Islet precursor cell (in vitro differentiated cells): ENCODE results near the gene PAMR1.

ENCODE experiments used
- DNase-seq: peaks from one replicate; pipeline ENCODE4 v3.0.0-alpha.2; 2018

Gene PAMR1

GRCh38 chr11:35491231-35491871 lies 34.1 kb downstream of the PAMR1 start:
- DNase-seq = no peak

DNA sequence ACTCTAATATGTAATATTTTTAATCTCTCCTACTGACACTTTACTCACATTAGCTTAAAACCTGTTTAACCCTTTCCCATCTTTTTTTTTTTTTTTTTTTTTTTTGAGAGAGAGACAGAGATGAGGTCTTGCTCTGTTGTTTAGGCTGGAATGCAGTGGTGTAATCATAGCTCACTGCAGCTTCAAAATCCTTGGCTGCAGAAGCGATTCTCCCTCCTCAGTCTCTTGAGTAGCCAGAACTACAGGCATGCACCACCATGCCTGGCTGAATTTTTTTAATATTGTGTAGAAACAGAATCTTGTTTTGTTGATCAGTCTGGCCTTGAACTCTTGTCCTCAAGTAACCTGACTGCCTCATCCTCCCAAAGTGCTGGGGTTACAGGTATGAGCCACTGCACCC lies 37.3 kb downstream of the PAMR1 start:
- DNase-seq = no peak

DNA sequence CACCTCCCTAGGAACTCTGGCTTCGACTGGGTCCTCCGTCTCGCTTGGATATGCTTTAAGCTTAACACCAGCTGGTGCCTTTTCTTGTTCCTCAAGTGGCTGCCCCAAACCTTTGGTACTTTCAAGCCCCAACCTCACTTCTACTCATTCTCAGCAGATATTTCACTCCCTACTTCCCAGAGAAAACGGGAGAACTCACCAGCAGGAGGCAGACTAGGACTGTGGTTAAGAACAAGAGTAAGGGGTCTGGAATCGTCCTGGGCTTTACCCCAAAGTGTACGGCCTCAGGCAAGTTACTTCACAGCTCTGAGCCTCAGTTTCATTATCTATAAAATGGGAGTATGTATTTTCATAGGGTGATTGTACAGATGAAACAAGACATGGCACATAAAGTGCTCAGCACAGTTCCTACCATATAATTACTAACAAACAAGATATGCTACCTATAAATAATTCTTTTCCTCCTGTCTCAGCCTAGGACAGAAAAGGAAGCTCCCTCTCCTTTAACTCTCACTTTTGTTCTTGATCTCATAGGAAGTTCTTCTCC lies 37.8 kb downstream of the PAMR1 start:
- peak; percentile 77 for DNase-seq

- no peak for DNase-seq
These were observed 38.5 kb downstream of the PAMR1 start for GRCh38 chr11:35486934-35487333.

DNA sequence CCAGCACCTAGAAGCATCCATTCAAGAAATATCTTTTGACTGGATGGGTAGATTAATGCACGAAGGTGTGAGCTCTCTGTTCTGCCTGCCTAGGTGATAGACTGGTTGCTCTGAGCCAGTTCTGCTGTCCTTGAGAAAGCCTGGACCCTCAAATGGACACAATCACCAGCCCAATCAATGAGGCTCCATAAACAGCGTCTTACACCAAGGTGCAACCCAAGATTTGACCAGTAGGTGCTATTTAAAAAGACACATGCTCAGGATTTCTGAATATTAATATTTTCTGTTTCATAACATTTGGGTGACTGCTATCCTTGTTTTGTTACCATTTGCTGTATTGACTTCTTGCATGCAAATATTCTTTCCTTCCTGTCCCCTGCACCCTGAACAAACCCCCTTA lies 39.0 kb downstream of the PAMR1 start:
- no peak for DNase-seq

DNA sequence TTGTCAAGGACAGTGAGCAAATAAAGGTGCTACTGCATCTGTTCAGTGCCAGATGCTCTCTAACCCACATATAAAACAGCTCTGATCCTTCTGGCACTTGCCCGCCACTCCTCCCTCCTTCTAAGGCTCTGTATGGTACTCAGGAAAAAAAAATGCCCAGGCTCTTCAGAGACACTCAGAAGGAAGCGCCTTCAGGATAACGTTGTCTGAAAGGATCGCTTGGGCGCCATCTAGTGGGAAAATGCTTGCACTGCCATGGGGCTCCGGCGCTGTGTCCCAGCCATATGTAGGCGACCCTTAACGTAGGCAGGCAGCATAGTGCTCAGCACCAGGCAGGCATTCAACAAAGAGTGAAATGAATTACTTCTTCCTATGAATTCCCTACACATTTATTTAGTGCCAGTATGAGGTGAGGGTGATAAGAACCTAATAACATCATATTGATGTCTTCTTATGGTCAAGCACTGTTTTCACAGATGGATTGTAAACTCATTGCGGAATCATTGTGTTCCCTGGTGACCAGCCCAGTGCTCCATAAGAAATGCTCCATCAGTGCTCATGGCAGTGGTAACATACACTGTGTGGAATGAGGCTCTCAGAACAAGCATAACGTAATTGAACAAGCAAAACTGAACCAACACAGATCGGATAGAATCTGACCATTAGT lies 39.6 kb downstream of the PAMR1 start:
- DNase-seq = peak; percentile 93

GRCh38 chr11:35484435-35484834 lies 41.0 kb downstream of the PAMR1 start:
- no peak for DNase-seq

DNA sequence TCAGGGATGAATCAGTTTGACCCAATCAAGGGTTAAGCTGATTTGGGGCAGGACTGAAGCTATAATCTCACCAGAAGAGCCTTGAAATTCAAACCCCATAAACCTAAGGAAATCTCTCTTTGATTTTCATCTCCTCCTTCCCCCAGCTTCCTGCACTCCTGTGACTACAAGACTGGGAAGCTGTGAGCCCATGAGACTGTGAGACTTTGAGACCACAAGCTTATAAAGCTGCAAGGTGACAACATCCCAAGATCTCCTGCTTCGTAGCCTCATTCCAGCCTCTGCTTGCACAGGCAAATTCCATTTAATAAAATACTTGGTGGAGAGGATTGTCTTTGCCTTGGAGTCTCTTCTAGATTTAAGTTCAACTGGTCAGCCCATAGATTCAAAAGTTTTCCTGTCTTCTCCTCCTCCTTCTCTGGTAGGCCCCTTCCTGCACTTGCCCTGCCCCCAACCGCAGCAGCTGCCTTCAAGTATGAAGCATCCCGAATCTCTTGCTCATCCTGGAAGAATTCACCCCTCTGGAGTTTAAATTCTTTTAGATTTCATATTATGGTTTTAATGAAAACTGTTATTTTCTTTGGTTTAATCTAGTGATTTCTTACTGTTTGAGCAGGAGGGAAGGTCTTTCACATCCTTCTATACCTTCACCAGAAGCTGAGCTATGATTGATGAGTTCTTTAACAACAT lies 42.1 kb downstream of the PAMR1 start:
- DNase-seq = no peak

DNA sequence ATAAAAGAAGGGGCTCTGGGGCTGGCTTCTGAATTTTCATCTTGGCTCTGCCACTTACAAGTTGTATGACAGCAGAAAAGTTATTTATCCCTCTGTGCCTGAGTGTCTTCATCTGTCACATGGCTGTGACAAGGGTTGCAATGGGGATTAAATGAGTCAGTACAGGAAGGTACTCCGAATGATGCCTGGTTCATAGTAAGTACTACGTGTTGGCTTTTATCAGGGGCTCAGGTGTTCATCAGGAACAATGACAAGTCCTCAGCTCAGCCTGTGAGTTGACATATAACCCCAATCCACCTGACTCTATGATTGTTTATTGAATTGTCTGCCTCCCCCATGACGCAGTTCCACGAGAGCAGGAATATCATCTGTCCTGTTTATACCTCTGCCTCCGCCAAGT lies 45.7 kb downstream of the PAMR1 start:
- DNase-seq = no peak

DNA sequence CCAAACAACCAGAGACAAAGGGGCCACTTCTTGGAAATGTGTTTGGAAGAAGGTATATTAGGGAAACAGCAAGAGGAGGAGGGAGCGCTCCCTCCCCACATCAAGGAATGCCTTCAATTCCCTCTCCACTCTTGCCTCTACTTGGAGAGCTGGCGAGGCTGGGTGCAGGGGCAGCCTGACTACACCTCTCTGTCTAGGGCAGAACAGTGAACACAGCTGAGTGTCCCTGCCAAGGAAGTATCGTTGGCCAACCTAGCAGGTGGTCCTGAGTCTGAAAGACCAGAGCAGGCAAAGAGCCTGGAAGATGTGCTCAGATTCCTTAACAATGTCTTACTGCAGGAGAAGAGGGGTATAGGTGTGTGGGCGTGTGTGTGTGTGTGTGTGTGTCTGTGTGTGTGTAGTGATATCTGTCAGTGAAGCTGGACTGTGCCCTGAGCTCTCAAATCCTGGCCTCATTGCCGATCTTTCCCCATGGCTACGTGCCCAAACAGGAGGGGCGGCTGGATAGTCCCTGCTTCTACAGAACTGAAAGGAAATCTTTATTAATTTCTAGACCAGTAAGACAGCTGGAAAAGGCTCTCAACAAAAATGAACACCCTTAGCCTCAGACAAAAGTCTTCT lies 46.8 kb downstream of the PAMR1 start:
- no peak for DNase-seq

GRCh38 chr11:35477901-35478300 lies 47.5 kb downstream of the PAMR1 start:
- DNase-seq = no peak

DNA sequence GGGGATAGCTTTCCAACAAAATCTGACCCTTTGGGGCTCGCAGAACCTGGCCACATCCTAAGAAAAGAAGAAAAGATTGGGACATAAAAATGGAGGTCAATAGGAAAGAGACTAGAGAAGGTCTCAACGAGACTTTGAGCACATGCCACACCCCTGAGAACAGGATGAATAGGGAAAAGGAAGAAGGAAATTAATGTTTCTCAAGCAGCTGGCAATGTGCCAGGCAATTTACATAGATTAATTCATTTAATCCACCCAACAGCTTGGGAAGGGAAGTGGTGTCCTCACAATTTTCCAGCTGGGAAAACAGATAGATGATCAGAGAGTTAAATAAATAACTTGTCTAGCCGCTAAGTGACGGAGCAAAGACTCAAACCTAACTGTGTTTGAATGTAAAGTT lies 50.7 kb downstream of the PAMR1 start:
- no peak for DNase-seq

- no peak for DNase-seq
These were observed 51.5 kb downstream of the PAMR1 start for GRCh38 chr11:35473795-35474374.

- DNase-seq = no peak
These were observed 54.8 kb downstream of the PAMR1 start for GRCh38 chr11:35470616-35471015.

- no peak for DNase-seq
These were observed 59.4 kb downstream of the PAMR1 start for GRCh38 chr11:35466058-35466457.

DNA sequence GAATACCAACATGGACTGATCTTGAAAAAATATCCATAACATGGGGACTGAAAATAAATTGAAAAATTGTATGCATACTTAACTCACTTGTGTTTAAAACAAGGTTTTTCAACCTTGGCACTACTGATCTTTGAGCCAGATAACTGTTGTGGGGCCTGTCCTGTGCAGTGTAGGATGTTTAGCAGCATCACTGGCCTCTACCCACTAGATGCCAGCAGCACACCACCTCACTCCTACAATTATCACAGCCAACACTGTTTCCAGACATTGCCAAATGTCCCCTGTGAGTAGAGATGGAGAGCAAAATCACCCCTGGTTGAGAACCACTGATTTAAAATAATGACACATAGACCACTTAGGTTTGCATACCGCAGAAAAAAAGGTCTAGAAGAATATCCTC lies 61.1 kb downstream of the PAMR1 start:
- DNase-seq = no peak

- no peak for DNase-seq
These were observed 62.1 kb downstream of the PAMR1 start for GRCh38 chr11:35463331-35463751.

DNA sequence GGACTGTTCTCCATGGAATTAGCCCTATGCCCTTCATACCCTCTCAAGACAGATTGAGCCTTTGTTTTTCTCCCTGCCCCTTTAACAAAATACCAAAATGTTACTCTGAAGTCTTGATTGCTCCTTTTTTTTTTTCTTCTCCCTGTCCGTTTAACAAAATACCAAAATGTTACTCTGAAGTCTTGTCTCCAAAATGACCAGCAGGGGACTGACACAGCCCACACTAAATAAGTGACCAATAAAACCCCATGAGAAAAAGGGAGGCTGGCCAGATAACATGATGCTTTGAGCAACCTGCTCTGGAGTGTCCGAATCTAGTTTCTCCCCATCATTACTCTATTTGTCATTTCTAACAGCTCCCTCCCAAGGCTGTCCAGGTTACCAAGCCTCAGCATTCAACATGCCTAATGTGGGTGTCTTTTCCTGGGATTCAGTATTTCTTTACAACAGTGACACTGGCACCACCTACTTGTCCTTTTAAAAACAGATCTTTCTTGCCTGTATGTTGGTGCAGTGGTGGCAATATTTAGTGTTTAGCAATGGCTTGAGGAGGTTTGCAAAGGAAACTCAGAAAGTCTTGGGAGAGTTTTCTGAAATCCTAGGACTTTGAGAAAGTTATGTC lies 63.4 kb downstream of the PAMR1 start:
- DNase-seq = no peak

GRCh38 chr11:35459489-35459888 lies 65.9 kb downstream of the PAMR1 start:
- DNase-seq = no peak

- no peak for DNase-seq
These were observed 66.6 kb downstream of the PAMR1 start for GRCh38 chr11:35458846-35459245.

- DNase-seq = no peak
These were observed 71.1 kb downstream of the PAMR1 start for GRCh38 chr11:35454362-35454761.

DNA sequence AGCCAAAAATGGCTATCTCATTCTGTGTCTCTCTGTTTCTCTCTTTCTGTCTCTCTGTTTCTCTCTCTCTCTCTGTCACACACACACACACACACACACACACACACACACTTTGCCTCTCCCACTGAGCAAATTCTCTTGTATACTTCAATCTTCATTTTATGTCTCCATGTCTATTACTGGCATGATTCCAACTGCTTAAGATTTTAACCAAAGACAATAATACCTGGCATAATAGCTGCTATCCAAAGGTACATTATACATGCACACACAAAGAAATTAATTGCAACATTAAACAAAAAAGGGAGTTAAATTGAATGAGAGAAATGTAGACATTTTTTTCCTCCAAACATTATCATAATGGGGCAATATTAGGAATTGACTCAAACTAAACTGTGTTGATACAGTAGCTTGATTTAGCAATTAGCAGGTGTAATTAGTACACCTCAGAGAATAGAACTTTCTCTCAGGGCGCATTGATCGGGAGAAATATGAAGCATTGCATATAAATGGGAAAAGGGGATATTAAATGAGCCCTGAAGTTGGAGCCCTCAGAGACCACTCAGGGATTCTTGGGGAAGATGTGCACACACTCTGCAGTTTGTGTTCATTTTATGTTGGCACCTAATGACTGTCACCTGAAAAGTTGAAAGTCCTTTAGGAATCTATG lies 88.7 kb downstream of the PAMR1 start:
- DNase-seq = no peak
